ENCODE results near the gene TCF25.

DNA sequence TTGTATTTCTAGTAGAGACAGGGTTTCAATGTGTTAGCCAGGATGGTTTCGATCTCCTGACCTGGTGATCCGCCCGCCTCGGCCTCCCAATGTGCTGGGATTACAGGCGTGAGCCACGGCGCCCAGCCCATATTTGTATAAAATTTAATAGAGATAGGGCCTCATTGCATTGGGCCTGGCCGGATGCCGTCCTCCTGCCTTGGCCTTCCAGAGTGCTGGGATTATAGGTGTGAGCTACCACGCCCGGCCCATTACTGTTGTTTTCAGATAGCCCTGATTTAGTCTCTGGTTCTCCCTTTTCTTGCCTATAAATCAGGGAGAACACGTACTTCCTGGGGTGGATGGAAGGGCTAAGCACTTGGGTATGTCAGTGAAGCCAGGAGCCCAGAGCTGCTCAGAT is 78.7 kb downstream of the TCF25 start:
- TF ChIP-seq, protein P1, sequence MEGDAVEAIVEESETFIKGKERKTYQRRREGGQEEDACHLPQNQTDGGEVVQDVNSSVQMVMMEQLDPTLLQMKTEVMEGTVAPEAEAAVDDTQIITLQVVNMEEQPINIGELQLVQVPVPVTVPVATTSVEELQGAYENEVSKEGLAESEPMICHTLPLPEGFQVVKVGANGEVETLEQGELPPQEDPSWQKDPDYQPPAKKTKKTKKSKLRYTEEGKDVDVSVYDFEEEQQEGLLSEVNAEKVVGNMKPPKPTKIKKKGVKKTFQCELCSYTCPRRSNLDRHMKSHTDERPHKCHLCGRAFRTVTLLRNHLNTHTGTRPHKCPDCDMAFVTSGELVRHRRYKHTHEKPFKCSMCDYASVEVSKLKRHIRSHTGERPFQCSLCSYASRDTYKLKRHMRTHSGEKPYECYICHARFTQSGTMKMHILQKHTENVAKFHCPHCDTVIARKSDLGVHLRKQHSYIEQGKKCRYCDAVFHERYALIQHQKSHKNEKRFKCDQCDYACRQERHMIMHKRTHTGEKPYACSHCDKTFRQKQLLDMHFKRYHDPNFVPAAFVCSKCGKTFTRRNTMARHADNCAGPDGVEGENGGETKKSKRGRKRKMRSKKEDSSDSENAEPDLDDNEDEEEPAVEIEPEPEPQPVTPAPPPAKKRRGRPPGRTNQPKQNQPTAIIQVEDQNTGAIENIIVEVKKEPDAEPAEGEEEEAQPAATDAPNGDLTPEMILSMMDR (IDR thresholded peaks at IDR 0.05 in 2 of 3, conservative IDR thresholded peaks at IDR 0.05 in 1 of 3; ENCODE audit: borderline replicate concordance in 1 of 3, insufficient read depth in 1 of 3, low read depth in 2 of 3, low read length in 2 of 3) = no peak
- TF ChIP-seq SIN3A (IDR thresholded peaks at IDR 0.05; ENCODE audit: low read depth) (no peak), POLR2A (IDR thresholded peaks at IDR 0.05; ENCODE audit: borderline replicate concordance, extremely low read depth, insufficient read depth, insufficient read length) (no peak), EZH2phosphoT487 (IDR thresholded peaks at IDR 0.05; ENCODE audit: borderline replicate concordance) (no peak)

All from HCT116 (cell line).